Measurements from ENCODE around the gene TFF1.

GRCh38 chr21:42413500-42413899 lies 47.2 kb upstream of the TFF1 start:
- TF ChIP-seq CTCF (conservative IDR thresholded peaks at IDR 0.05 in 1 of 2, IDR thresholded peaks at IDR 0.05 in 1 of 2; ENCODE audit: extremely low read depth in 1 of 2, insufficient read depth in 1 of 2, low read depth in 1 of 2, low read length in 2 of 2), result no peak
- TF ChIP-seq EZH2 (IDR thresholded peaks at IDR 0.05; ENCODE audit: borderline replicate concordance, low read length), result no peak

Data from mammary epithelial cell (primary cell).